ENCODE measurements around the gene PSMG4. TPM values are rescaled to one million over a fixed set of nuclear protein-coding genes. Genes with fewer than 3 reads are reported as not detected.

PSMG4 gene, protein sequence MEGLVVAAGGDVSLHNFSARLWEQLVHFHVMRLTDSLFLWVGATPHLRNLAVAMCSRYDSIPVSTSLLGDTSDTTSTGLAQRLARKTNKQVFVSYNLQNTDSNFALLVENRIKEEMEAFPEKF
- total RNA-seq (2021; ENCODE audit: unreplicated experiment) (35.0 TPM), Bru-seq, nascent RNA (percentile 62 among the genes with signal in this experiment), BruChase-seq, experiment 1, labeled RNA remaining after a 6-hour chase (percentile 47 among the genes with signal in this experiment), BruChase-seq, experiment 2, labeled RNA remaining after a 2-hour chase (percentile 61 among the genes with signal in this experiment)
- polyA plus RNA-seq (2012) = 44.3 and 46.8 TPM in 2 replicates
- long read RNA-seq, full-length matches to known transcripts = 25 of 39 reads
- long read RNA-seq, partial matches to known transcripts = 9 of 39 reads
- long read RNA-seq, other reads (novel, unspliced or antisense) = 5 of 39 reads

DNA sequence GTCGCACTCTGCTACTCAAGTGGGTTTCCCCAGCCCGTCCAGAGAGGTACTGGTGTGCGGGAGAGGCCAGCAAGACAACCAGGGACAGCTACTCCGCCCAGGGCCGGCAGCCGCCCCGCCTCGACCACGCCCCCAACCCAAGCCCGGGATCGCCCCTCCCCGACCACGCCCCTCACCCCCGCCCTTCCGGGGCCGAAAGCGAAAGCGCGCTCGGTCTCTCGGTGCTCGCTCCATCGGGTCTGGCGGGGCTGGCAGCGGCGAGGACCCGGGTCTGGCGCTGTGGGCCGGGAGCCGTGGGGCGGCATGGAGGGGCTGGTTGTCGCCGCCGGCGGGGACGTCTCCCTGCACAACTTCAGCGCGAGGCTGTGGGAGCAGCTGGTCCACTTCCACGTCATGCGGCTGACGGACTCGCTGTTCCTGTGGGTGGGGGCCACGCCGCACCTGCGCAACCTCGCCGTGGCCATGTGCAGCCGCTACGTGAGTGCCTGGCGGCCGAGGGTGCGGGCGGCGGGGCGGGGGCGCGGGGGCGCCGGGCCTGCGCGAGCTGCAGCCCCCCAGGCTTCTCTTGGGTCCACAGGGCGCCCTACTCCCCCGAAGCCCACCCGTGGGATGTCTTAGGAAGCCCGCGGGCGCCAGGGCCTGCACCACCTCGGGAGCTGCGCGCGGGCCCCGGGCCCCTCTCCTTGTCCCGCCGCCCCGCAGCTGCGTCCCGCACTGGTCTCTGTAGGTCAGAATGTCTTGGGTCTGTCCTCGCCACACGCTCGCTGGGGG is at the start of gene PSMG4:
PSMG4 (plus strand) TSS at position 228 of the 771 bp plus-strand sequence; CDS start at position 304, 76 bp downstream.
- Histone ChIP-seq H3K36me3 (ENCODE audit: control insufficient read depth in 1 of 2, insufficient read depth in 2 of 2, low read length in 2 of 2) (peaks cover 6 to 17% of the 10 kb centered on the region in 2 experiments; a peak in 3 of 4 replicates), H3K9me3 (ENCODE audit: control insufficient read depth in 1 of 2, insufficient read depth in 1 of 2, low read depth in 1 of 2, low read length in 2 of 2) (no peaks in the 10 kb centered on the region), H3K27me3 (ENCODE audit: insufficient read depth, low read length) (no peaks in the 10 kb centered on the region), H4K20me1 (ENCODE audit: insufficient read depth) (no peaks in the 10 kb centered on the region), H3K4me1 (ENCODE audit: control insufficient read depth in 1 of 2, insufficient read depth in 2 of 2, low read length in 2 of 2) (peaks cover 9 to 18% of the 10 kb centered on the region in 2 experiments; a peak in 3 of 4 replicates), H3K4me2 (ENCODE audit: low read length) (peak within 1 kb of the TSS; percentile 76), H2AFZ (ENCODE audit: low read depth, low read length, poor library complexity, severe bottlenecking) (no peak within 1 kb of the TSS), H3K27ac (ENCODE audit: low read depth, low read length) (peak within 1 kb of the TSS; percentile 76), H3K4me3 (replicated peaks in 1 of 2; ENCODE audit: low read depth in 1 of 2, low read length in 2 of 2) (peak within 1 kb of the TSS; percentile 74), H3K9ac (ENCODE audit: low read length) (peak within 1 kb of the TSS; percentile 92), H3K79me2 (ENCODE audit: insufficient read depth, low read length) (peaks cover 52% of the 10 kb centered on the region), H3K9me2 (ENCODE audit: insufficient read depth) (no peaks in the 10 kb centered on the region)
- CTCF ChIA-PET = no interaction called here
- POLR2A ChIA-PET = interaction anchor here (1.2 kb wide), 1 partner anchor 19 kb away, joined by 3 read pairs; no protein-coding TSS in a partner anchor
- no TSS peak for BruUV-seq (replicated peaks)
- ATAC-seq (peak; percentile 88), DNase-seq (ENCODE audit: low read depth, low spot score) (peak; percentile 75)
- RAD21 ChIA-PET (ENCODE audit: low non-redundant PET in 1 of 2, low total read pairs in 2 of 2, uncharacterized antibody in 2 of 2, unreplicated experiment in 2 of 2) = no interaction called here
- intact Hi-C loops (cut with micrococcal nuclease) = loop anchor here (2.0 kb wide), 1 partner anchor 132 kb away; no protein-coding TSS in a partner anchor
- TF ChIP-seq JUND (IDR thresholded peaks at IDR 0.05) (no peak), SP1 (IDR thresholded peaks at IDR 0.05; ENCODE audit: low read depth) (peak; percentile 85), YY1 (IDR thresholded peaks at IDR 0.05; ENCODE audit: extremely low read depth, insufficient replicate concordance, low read depth, low read length) (peak; percentile 83), SIN3A (IDR thresholded peaks at IDR 0.05; ENCODE audit: low read depth) (peak; percentile 66; the same call in 1 of the 2 replicates), SRF (IDR thresholded peaks at IDR 0.05; ENCODE audit: low read depth) (peak; percentile 83), POLR2AphosphoS5 (IDR thresholded peaks at IDR 0.05; ENCODE audit: low read depth, low read length) (peak; percentile 88), POLR2A (IDR thresholded peaks at IDR 0.05; ENCODE audit: borderline replicate concordance, extremely low read depth, insufficient read depth, insufficient read length) (peak; percentile 41), ZFX (IDR thresholded peaks at IDR 0.05) (peak; percentile 94), CEBPB (IDR thresholded peaks at IDR 0.05; ENCODE audit: low read depth) (no peak)
- TF ChIP-seq, protein P1, sequence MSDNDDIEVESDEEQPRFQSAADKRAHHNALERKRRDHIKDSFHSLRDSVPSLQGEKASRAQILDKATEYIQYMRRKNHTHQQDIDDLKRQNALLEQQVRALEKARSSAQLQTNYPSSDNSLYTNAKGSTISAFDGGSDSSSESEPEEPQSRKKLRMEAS (IDR thresholded peaks at IDR 0.05) = peak; percentile 93
